Endothelial cell of umbilical vein (primary cell): ENCODE measurements around the gene FNIP1. TPM values are rescaled to one million over a fixed set of nuclear protein-coding genes. Genes with fewer than 3 reads are reported as not detected.

Experiments
- BruUV-seq: library from RNA; stranded (reverse); fragments of 400-500 nt; replicated peaks from 2 replicates; lab custom pipeline; 2021; lab: Mats Ljungman, UMichigan
- CTCF ChIA-PET: fragments of 300-600, 350-600 bp; sonication (Branson Sonifier 250); formaldehyde crosslinking; loops from one replicate; lab custom pipeline; 2021; ENCODE audit warnings: antibody characterized with exemption, inconsistent platforms; lab: Charles Lee
- POLR2A ChIA-PET: fragments of 300-600, 350-600 bp; sonication (Branson Sonifier 250); formaldehyde crosslinking; loops from one replicate; lab custom pipeline; 2021; ENCODE audit warnings: antibody characterized with exemption, inconsistent platforms; lab: Charles Lee
- DNase-seq: peaks from one replicate; pipeline ENCODE4 v3.0.0-alpha.2; 2011; ENCODE audit warnings: low read depth, low spot score
- FAIRE-seq: peaks from 2 replicates; lab custom pipeline; 2011; peaks lifted over from hg19 to GRCh38; lab: Jason Lieb, UNC
- H2AFZ ChIP-seq: 2 replicates; pipeline ENCODE4 v1.6.0; 2012; ENCODE audit warnings: low read depth, low read length, control low read depth, inconsistent platforms
- H3K27ac ChIP-seq: 2 replicates; pipeline ENCODE4 v1.5.1; 2011; ENCODE audit warnings: low read depth, mild to moderate bottlenecking, control low read depth, low read length, moderate library complexity; ENCODE audit not compliant: insufficient read depth
- H3K27me3 ChIP-seq, 2 experiments: 2 replicates each; pipeline versions ENCODE4 v1.6.0 to v1.6.1; 2011; ENCODE audit warnings: low read length in 2 of 2, mixed read lengths in 1 of 2; ENCODE audit not compliant: control insufficient read depth in 2 of 2, insufficient read depth in 2 of 2
- H3K36me3 ChIP-seq, 2 experiments: 2 replicates in 1 of 2; 3 replicates in 1 of 2; pipeline ENCODE4 v1.5.1; 2011; ENCODE audit warnings: low read length in 2 of 2, mild to moderate bottlenecking in 1 of 2, moderate library complexity in 1 of 2; ENCODE audit not compliant: control insufficient read depth in 2 of 2, insufficient read depth in 2 of 2; ENCODE audit errors: extremely low read depth in 1 of 2
- H3K4me1 ChIP-seq: 3 replicates; pipeline ENCODE4 v1.5.1; 2011; ENCODE audit warnings: mild to moderate bottlenecking, low read length; ENCODE audit not compliant: control insufficient read depth, insufficient read depth; ENCODE audit errors: extremely low read depth
- H3K4me2 ChIP-seq: 2 replicates; pipeline ENCODE4 v1.6.1; 2011; ENCODE audit warnings: low read length, control low read depth, mixed read lengths; ENCODE audit not compliant: insufficient read depth
- H3K4me3 ChIP-seq, 3 experiments: fragments of 200-600 bp in 1 of 3; sonication (generic), shearing (Covaris generic) in 1 of 3; replicated peaks in 1 of 3; 2 replicates each; pipeline ENCODE4 v1.5.1; 2011 to 2016; ENCODE audit warnings: control low read depth in 3 of 3, low read length in 3 of 3, mild to moderate bottlenecking in 2 of 3, inconsistent platforms in 1 of 3, low read depth in 1 of 3, moderate library complexity in 1 of 3; ENCODE audit not compliant: insufficient read depth in 1 of 3
- H3K79me2 ChIP-seq: 2 replicates; pipeline ENCODE4 v1.6.0; 2012; ENCODE audit warnings: low read length, inconsistent platforms; ENCODE audit not compliant: control insufficient read depth, insufficient read depth
- H3K9ac ChIP-seq: replicated peaks from 2 replicates; pipeline ENCODE3; 2011; ENCODE audit warnings: low read length, control low read depth; ENCODE audit not compliant: insufficient read depth; ENCODE audit errors: extremely low read depth
- H3K9me1 ChIP-seq: replicated peaks from 3 replicates; pipeline ENCODE4 v1.6.0; 2011; ENCODE audit warnings: mild to moderate bottlenecking, low read length; ENCODE audit not compliant: control insufficient read depth, insufficient read depth; ENCODE audit errors: extremely low read depth
- H3K9me3 ChIP-seq: replicated peaks from 2 replicates; pipeline ENCODE4 v1.5.1; 2012; ENCODE audit warnings: low read length, inconsistent platforms; ENCODE audit not compliant: control insufficient read depth, insufficient read depth
- H4K20me1 ChIP-seq: replicated peaks from 2 replicates; pipeline ENCODE3; 2011; ENCODE audit warnings: mild to moderate bottlenecking, low read length; ENCODE audit not compliant: control insufficient read depth, insufficient read depth; ENCODE audit errors: extremely low read depth
- EZH2 ChIP-seq: IDR thresholded peaks from 2 replicates; pipeline ENCODE4 v1.6.1; 2012; ENCODE audit warnings: borderline replicate concordance, low read depth, mild to moderate bottlenecking, moderate library complexity, low read length, inconsistent platforms; ENCODE audit not compliant: severe bottlenecking
- FOS ChIP-seq: IDR thresholded peaks from 2 replicates; pipeline ENCODE4 v1.6.1; 2011; ENCODE audit warnings: mild to moderate bottlenecking, low read length, moderate library complexity, borderline replicate concordance; ENCODE audit not compliant: insufficient read depth
- GATA2 ChIP-seq: IDR thresholded peaks from 2 replicates; pipeline ENCODE4 v1.7.0; 2011; ENCODE audit warnings: low read depth, mild to moderate bottlenecking, moderate library complexity, mixed read lengths, low read length; ENCODE audit not compliant: insufficient read length, insufficient read depth
- JUN ChIP-seq: IDR thresholded peaks from 2 replicates; pipeline ENCODE4 v1.6.1; 2011; ENCODE audit warnings: borderline replicate concordance, low read depth; ENCODE audit not compliant: insufficient read length, insufficient read depth
- MAX ChIP-seq: IDR thresholded peaks from 2 replicates; pipeline ENCODE4 v1.6.1; 2011; ENCODE audit not compliant: insufficient read depth, insufficient read length
- MYC ChIP-seq: IDR thresholded peaks from one replicate; pipeline ENCODE4 v1.6.1; 2011; ENCODE audit warnings: mild to moderate bottlenecking, low read depth, low read length
- POLR2A ChIP-seq: IDR thresholded peaks from 2 replicates; pipeline ENCODE4 v1.6.1; 2012; ENCODE audit warnings: low read depth, mild to moderate bottlenecking, control low read depth, low read length
- POLR2AphosphoS5 ChIP-seq: IDR thresholded peaks from 2 replicates; pipeline ENCODE4 v1.6.1; 2012; ENCODE audit warnings: low read depth, mild to moderate bottlenecking, control low read depth, low read length, moderate library complexity; ENCODE audit not compliant: insufficient read depth
- dilution Hi-C: fragments of 300-500 bp; cut with MboI; formaldehyde crosslinking; loops from one replicate; pipeline ENCODE4 v1.15.0; 2019; ENCODE audit warnings: low sequenced_read_pairs; ENCODE audit not compliant: extremely low pct_ligation_motif_present
- intact Hi-C: fragments of 100-400 bp; cut with micrococcal nuclease; formaldehyde crosslinking; loops from one replicate; pipeline ENCODE4 v1.10.0; 2022
- polyA plus RNA-seq, 4 experiments: library from polyadenylated mRNA; depleted of rRNA in 3 of 4; stranded (reverse) in 3 of 4; unstranded in 1 of 4; fragments of >200 nt; gene quantifications; 2 replicates each; pipeline versions ENCODE4 v1.2.1 to v1.2.3, GENCODE V29; 2011 to 2012; ENCODE audit warnings: missing spikeins in 1 of 4
- total RNA-seq: library from RNA; stranded (reverse); gene quantifications from 2 replicates; pipeline ENCODE4 v1.2.3, GENCODE V29; 2021
- TF ChIP-seq, protein P1 (sequence below), 2 donors: IDR thresholded peaks; 1 replicate in 1 of 2; 2 replicates in 1 of 2; pipeline ENCODE4 v1.5.1; 2011; ENCODE audit warnings: low read length in 2 of 2, mild to moderate bottlenecking in 2 of 2, moderate library complexity in 2 of 2, control low read depth in 1 of 2, inconsistent platforms in 1 of 2, low read depth in 1 of 2; ENCODE audit not compliant: insufficient read depth in 1 of 2; ENCODE audit errors: extremely low read depth in 1 of 2

FNIP1 gene
- total and polyA plus RNA-seq, 2 donors (not counting 3 experiments of a cell fraction or from before 2014, with no cell fraction given) = 5.9 to 27.3 TPM

DNA sequence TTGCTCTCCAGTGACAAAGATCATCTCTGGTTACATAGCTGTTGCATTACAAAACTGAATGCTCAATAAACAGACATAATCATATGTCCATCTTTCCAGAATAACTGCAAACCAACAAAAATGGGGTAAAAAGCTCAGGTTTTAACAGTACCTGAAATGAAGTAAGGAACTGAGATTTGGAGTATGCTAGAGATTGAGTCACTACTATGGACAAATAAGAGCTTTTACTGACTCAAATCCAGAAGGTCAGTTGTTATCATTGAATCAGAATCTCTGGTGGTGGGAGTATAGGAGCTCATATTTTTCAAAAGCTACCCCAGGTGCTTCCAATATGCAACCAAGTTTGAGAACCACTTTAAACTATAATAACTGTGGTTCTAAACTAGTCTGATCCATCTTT is 157.7 kb downstream of the FNIP1 start:
- peaks cover 7% of the 10 kb centered on the region for H3K79me2 ChIP-seq
- FAIRE-seq = no peak
- POLR2A ChIA-PET = no interaction called here

More for the DNA sequence above, 157.7 kb downstream of the FNIP1 start:
- H4K20me1 ChIP-seq = no peaks in the 10 kb centered on the region
- H3K27me3 ChIP-seq = no peaks in the 10 kb centered on the region
- dilution Hi-C loops (no loop called here), intact Hi-C loops (loop anchor here (5.0 kb wide), 1 partner anchor 467 kb away; the partner anchor contains the start of gene LYRM7)
- no peak for DNase-seq
- H2AFZ ChIP-seq = no peak overlapping the region
- H3K9ac ChIP-seq = no peak overlapping the region
- no peak overlapping the region for H3K27ac ChIP-seq
- H3K4me2 ChIP-seq = no peak overlapping the region
- no peak overlapping the region for H3K4me3 ChIP-seq
- peaks cover 11% of the 10 kb centered on the region for H3K4me1 ChIP-seq
- no TSS peak for BruUV-seq
- CTCF ChIA-PET = interaction anchor here (0.8 to 3.0 kb wide), 4 partner anchors 9 to 369 kb away, joined by 3 to 17 read pairs (median 3); no protein-coding TSS in a partner anchor
- H3K36me3 ChIP-seq = no peaks in the 10 kb centered on the region
- no peaks in the 10 kb centered on the region for H3K9me3 ChIP-seq
- TF ChIP-seq MYC (no peak), POLR2A (no peak), EZH2 (no peak), GATA2 (no peak), FOS (no peak), POLR2AphosphoS5 (no peak), JUN (no peak), MAX (no peak)
- TF ChIP-seq, protein P1, sequence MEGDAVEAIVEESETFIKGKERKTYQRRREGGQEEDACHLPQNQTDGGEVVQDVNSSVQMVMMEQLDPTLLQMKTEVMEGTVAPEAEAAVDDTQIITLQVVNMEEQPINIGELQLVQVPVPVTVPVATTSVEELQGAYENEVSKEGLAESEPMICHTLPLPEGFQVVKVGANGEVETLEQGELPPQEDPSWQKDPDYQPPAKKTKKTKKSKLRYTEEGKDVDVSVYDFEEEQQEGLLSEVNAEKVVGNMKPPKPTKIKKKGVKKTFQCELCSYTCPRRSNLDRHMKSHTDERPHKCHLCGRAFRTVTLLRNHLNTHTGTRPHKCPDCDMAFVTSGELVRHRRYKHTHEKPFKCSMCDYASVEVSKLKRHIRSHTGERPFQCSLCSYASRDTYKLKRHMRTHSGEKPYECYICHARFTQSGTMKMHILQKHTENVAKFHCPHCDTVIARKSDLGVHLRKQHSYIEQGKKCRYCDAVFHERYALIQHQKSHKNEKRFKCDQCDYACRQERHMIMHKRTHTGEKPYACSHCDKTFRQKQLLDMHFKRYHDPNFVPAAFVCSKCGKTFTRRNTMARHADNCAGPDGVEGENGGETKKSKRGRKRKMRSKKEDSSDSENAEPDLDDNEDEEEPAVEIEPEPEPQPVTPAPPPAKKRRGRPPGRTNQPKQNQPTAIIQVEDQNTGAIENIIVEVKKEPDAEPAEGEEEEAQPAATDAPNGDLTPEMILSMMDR (IDR thresholded peaks at IDR 0.05; ENCODE audit: extremely low read depth in 1 of 2, insufficient read depth in 1 of 2, low read depth in 1 of 2, low read length in 2 of 2) = no peak
- H3K9me1 ChIP-seq = no peaks in the 10 kb centered on the region
